HFFc6 (cell line): Measurements from ENCODE around the gene ASB18. TPM values are rescaled to one million over a fixed set of nuclear protein-coding genes. Genes with fewer than 3 reads are reported as not detected.

Experiments
- DNase-seq: peaks from one replicate; pipeline ENCODE4 v3.0.0-alpha.2; 2018
- H3K27ac Mint-ChIP-seq: 2 replicates; pipeline ENCODE4 v1.8.0; 2020; ENCODE audit warnings: mild to moderate bottlenecking, mixed read lengths
- H3K27me3 Mint-ChIP-seq: 2 replicates; pipeline ENCODE4 v1.8.0; 2021; ENCODE audit warnings: mild to moderate bottlenecking, moderate library complexity, mixed read lengths; ENCODE audit not compliant: insufficient read depth
- H3K36me3 Mint-ChIP-seq: 2 replicates; pipeline ENCODE4 v1.8.0; 2021; ENCODE audit warnings: low read depth, mixed read lengths
- H3K4me1 Mint-ChIP-seq: 2 replicates; pipeline ENCODE4 v1.8.0; 2020; ENCODE audit warnings: low read depth, mixed read lengths
- H3K4me3 Mint-ChIP-seq: 2 replicates; pipeline ENCODE4 v1.8.0; 2020; ENCODE audit warnings: mild to moderate bottlenecking, moderate library complexity, mixed read lengths
- H3K9me3 Mint-ChIP-seq: 2 replicates; pipeline ENCODE4 v1.8.0; 2020; ENCODE audit warnings: mild to moderate bottlenecking, mixed read lengths
- CTCF ChIP-seq: fragments of 200-600 bp; sonication (generic); IDR thresholded peaks from 2 replicates; pipeline ENCODE4 v1.5.0; 2021; ENCODE audit warnings: antibody characterized with exemption, mild to moderate bottlenecking
- total RNA-seq, 6 experiments: library from RNA; stranded (reverse); fragmentation: NEBNext Ultra II Directional; extraction: Animal tissue kit (Norgen Biotek cat#: 25700); gene quantifications; 2 replicates in 1 of 6; 3 replicates in 5 of 6; pipeline ENCODE4 v1.2.3, GENCODE V29; 2021

Gene ASB18
- total RNA-seq, 6 experiments from 2014 or later: not detected

- H3K27me3 Mint-ChIP-seq: peaks cover 31% of the 10 kb centered on the region
- no peak for TF ChIP-seq CTCF
- peaks cover 14% of the 10 kb centered on the region for H3K9me3 Mint-ChIP-seq
- no peaks in the 10 kb centered on the region for H3K4me1 Mint-ChIP-seq
- DNase-seq: no peak
- no peak overlapping the region for H3K4me3 Mint-ChIP-seq
- H3K27ac Mint-ChIP-seq: no peak overlapping the region
- H3K36me3 Mint-ChIP-seq: peaks cover 5% of the 10 kb centered on the region; the same call in 1 of the 2 replicates
These were observed 106.8 kb downstream of the ASB18 start for GRCh38 chr2:236157366-236157765.

GRCh38 chr2:236156860-236157194 is 107.4 kb downstream of the ASB18 start:
- no peak for TF ChIP-seq CTCF
- Mint-ChIP-seq H3K36me3 (peaks cover 5% of the 10 kb centered on the region; the same call in 1 of the 2 replicates), H3K4me3 (no peak overlapping the region), H3K9me3 (peaks cover 16% of the 10 kb centered on the region), H3K27me3 (peaks cover 31% of the 10 kb centered on the region), H3K4me1 (no peaks in the 10 kb centered on the region), H3K27ac (no peak overlapping the region)
- no peak for DNase-seq

DNA sequence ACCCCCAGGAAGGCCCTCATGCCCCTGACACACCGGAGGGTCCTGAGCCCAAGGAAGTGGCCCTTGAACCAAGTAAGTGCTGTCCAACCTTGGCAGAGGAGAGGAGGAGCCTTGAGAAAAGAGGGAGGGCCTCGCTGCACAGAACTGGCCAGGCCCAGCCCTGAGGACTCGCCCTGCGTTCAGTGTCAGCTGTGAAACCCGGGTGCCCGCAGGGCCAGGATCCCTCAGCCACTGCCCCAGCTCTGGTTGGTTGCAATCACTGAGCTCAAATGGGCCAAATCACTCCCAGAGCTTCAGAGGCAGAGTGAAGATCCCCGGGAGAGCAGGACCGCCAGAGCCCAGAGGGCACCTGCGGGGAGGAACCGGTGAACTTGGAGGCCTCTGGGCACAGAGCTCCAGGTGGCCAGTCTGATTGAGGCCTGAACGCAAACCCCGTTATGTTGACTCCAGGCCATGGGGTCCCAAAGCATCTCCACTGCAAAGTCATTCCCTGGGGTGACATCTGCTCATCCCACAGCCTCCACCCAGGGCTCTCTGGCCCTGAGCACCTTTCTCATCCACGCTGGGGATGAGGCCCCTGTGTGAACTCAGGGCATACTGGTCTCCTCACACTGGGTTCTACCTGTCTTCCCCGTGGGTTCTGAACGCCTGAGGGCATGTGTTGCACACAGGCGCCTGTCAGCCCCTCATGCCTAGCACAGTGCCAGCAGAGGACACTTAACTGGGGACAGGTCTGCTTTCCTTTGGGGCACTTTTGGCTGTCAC is 107.9 kb downstream of the ASB18 start:
- no peaks in the 10 kb centered on the region for H3K4me1 Mint-ChIP-seq
- H3K4me3 Mint-ChIP-seq: no peak overlapping the region
- H3K27me3 Mint-ChIP-seq: peaks cover 30% of the 10 kb centered on the region
- peaks cover 16% of the 10 kb centered on the region for H3K9me3 Mint-ChIP-seq
- H3K27ac Mint-ChIP-seq: no peak overlapping the region
- H3K36me3 Mint-ChIP-seq: peaks cover 5% of the 10 kb centered on the region; the same call in 1 of the 2 replicates
- no peak for TF ChIP-seq CTCF
- DNase-seq: no peak

DNA sequence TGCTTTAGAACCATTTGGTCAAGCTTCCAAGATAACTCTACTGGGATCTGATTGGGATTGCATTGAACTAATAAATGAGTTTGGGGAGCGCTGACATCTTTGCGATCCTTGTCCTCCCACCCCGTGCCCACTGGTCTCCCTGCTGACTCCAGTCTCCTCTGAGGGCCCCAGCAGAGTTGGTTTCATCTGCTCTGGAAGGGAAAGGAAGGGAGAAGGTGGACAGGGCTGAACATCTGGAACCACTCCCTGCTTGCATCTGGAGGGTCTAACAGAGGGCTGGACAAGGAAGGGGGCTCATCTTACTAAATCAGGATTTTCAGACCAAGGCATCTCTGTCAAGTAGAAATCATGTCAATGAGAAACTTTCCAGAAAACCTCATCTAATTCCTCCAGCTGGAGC is 108.8 kb downstream of the ASB18 start:
- H3K9me3 Mint-ChIP-seq: peaks cover 20% of the 10 kb centered on the region
- no peak overlapping the region for H3K27ac Mint-ChIP-seq
- DNase-seq: no peak
- H3K36me3 Mint-ChIP-seq: peaks cover 5% of the 10 kb centered on the region; the same call in 1 of the 2 replicates
- peaks cover 24% of the 10 kb centered on the region for H3K27me3 Mint-ChIP-seq
- no peaks in the 10 kb centered on the region for H3K4me1 Mint-ChIP-seq
- H3K4me3 Mint-ChIP-seq: no peak overlapping the region
- TF ChIP-seq CTCF: no peak

DNA sequence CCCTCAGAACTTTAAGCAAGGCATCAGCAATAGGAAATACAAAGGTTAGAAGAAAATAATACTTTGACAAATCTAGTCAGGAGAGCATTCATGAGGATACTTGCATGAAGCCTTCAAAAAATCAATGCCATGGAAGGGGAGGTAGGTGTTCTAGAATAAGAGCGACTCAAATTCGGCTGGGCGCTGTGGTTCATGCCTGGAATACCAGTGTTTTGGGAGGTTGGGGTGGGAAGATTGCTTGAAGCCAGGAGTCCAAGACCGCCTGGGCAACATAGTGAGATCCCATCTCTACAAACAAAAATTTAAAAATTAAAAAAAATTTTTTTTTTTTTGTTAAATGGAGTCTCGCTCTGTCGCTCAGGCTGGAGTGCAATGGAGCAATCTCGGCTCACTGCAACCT is 117.8 kb downstream of the ASB18 start:
- Mint-ChIP-seq H3K27ac (no peak overlapping the region), H3K36me3 (no peaks in the 10 kb centered on the region), H3K27me3 (peaks cover 6% of the 10 kb centered on the region), H3K4me3 (no peak overlapping the region), H3K9me3 (peaks cover 4% of the 10 kb centered on the region), H3K4me1 (no peaks in the 10 kb centered on the region)
- no peak for TF ChIP-seq CTCF
- DNase-seq: no peak
